ENCODE measurements around the gene HPCAL1.

- TF ChIP-seq CTCF (IDR thresholded peaks at IDR 0.05) (no peak), POLR2A (IDR thresholded peaks at IDR 0.05) (no peak)
Observed at GRCh38 chr2:10253596-10254372, 48.9 kb upstream of the HPCAL1 start.

Data from lower leg skin (tissue), 3 donors.